Activated T-helper 17 cell treated with anti-CD3 and anti-CD28 coated beads, Interleukin-2, amount 50 U/mL, for 72 hours (primary cell): ENCODE results near the gene MYCBP2. TPM values are rescaled to one million over a fixed set of nuclear protein-coding genes. Genes with fewer than 3 reads are reported as not detected.
"Not testable (repeated sequence)": the region's sequence is repeated elsewhere in the genome, so short reads cannot be mapped to it uniquely, and the experiment has no call there.

ENCODE experiments used
- ATAC-seq: fragments of 150-1000 bp; cut with Tn5 transposase; replicated peaks from 2 replicates; pipeline ENCODE4 v1.10.0; 2021; ENCODE audit warnings: mild to moderate bottlenecking, moderate library complexity
- H3K27ac Mint-ChIP-seq: one replicate; pipeline ENCODE4 v1.8.0; 2022; ENCODE audit warnings: mixed read lengths
- H3K27me3 Mint-ChIP-seq: one replicate; pipeline ENCODE4 v1.8.0; 2022; ENCODE audit warnings: mixed read lengths
- H3K36me3 Mint-ChIP-seq: one replicate; pipeline ENCODE4 v1.8.0; 2022; ENCODE audit warnings: low read depth, mild to moderate bottlenecking, mixed read lengths
- H3K4me1 Mint-ChIP-seq: one replicate; pipeline ENCODE4 v1.8.0; 2022; ENCODE audit warnings: mixed read lengths
- H3K4me3 Mint-ChIP-seq: one replicate; pipeline ENCODE4 v1.8.0; 2022; ENCODE audit warnings: mild to moderate bottlenecking, mixed read lengths
- H3K9me3 Mint-ChIP-seq: one replicate; pipeline ENCODE4 v1.8.0; 2022; ENCODE audit warnings: mixed read lengths
- total RNA-seq, 2 donors: library from RNA; stranded (reverse); gene quantifications; one replicate each; pipeline ENCODE4 v1.2.3, GENCODE V29; 2022

The MYCBP2 gene
- total RNA-seq, 2 donors from 2014 or later: 69.1 to 101 TPM

- H3K4me3 Mint-ChIP-seq: peak overlapping the region; percentile 6
- H3K27me3 Mint-ChIP-seq: no peaks in the 10 kb centered on the region
- no peak overlapping the region for H3K27ac Mint-ChIP-seq
- peaks cover 3% of the 10 kb centered on the region for H3K9me3 Mint-ChIP-seq
- H3K4me1 Mint-ChIP-seq: peaks cover 44% of the 10 kb centered on the region
- no peak for ATAC-seq
- peaks cover 15% of the 10 kb centered on the region for H3K36me3 Mint-ChIP-seq
Observed at GRCh38 chr13:77300176-77301037, 26.5 kb downstream of the MYCBP2 start.

- Mint-ChIP-seq H3K4me3 (no peak overlapping the region), H3K27ac (no peak overlapping the region), H3K36me3 (peaks cover 23% of the 10 kb centered on the region), H3K27me3 (no peaks in the 10 kb centered on the region), H3K4me1 (peaks cover 44% of the 10 kb centered on the region), H3K9me3 (peaks cover 3% of the 10 kb centered on the region)
- ATAC-seq: no peak
Observed at GRCh38 chr13:77299587-77299986, 27.3 kb downstream of the MYCBP2 start.

DNA sequence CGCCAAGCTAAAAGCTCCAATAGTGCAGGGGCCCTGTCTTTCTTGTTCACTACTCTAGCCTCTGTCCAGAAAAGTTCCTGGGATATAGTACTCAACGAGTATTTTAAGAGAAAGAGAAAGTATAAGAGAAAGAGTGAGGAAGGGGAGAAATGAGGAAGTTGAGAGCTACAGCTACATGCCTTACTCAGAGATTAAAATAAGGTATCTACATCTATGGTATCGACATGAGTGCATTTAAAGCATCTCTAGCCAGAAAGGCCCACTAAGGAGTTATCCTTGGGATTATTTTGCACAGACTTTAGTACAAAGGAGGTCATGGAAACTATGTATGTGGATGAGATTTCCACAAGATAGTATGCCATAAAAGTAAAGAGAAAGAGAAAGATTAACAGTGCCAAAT is 28.5 kb downstream of the MYCBP2 start:
- no peaks in the 10 kb centered on the region for H3K9me3 Mint-ChIP-seq
- peaks cover 35% of the 10 kb centered on the region for H3K4me1 Mint-ChIP-seq
- no peaks in the 10 kb centered on the region for H3K27me3 Mint-ChIP-seq
- H3K4me3 Mint-ChIP-seq: peak overlapping the region; percentile 28
- H3K36me3 Mint-ChIP-seq: peaks cover 35% of the 10 kb centered on the region
- no peak for ATAC-seq
- peak overlapping the region; percentile 3 for H3K27ac Mint-ChIP-seq

DNA sequence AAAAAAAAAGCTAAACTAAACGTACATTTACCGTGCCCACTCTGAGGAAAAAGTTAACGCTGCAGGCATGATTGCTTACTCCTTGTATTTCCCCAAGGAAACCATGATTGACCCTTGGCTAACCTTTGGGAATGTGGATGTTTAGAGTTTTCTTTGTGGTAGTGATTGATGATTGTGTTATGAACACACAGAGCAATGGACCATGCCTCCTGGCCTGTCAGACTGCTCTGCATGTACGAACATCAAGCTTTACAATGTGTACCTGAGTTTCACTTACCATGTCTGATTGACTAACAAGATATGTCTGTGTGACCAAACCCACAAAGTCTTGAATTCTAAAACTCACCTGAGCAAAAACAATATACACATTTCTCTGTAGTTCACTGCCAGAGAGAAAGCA is 35.1 kb downstream of the MYCBP2 start:
- Mint-ChIP-seq H3K27ac (peak overlapping the region; percentile 38), H3K27me3 (no peaks in the 10 kb centered on the region), H3K4me1 (peaks cover 27% of the 10 kb centered on the region), H3K4me3 (peak overlapping the region; percentile 33), H3K36me3 (peaks cover 91% of the 10 kb centered on the region), H3K9me3 (peaks cover 3% of the 10 kb centered on the region)
- ATAC-seq: peak; percentile 26

- H3K4me1 Mint-ChIP-seq: peaks cover 26% of the 10 kb centered on the region
- no peaks in the 10 kb centered on the region for H3K27me3 Mint-ChIP-seq
- no peak for ATAC-seq
- H3K36me3 Mint-ChIP-seq: peaks cover 88% of the 10 kb centered on the region
- H3K4me3 Mint-ChIP-seq: peak overlapping the region; percentile 20
- H3K9me3 Mint-ChIP-seq: peaks cover 3% of the 10 kb centered on the region
- H3K27ac Mint-ChIP-seq: peak overlapping the region; percentile 36
Observed at GRCh38 chr13:77290342-77290741, 36.6 kb downstream of the MYCBP2 start.

DNA sequence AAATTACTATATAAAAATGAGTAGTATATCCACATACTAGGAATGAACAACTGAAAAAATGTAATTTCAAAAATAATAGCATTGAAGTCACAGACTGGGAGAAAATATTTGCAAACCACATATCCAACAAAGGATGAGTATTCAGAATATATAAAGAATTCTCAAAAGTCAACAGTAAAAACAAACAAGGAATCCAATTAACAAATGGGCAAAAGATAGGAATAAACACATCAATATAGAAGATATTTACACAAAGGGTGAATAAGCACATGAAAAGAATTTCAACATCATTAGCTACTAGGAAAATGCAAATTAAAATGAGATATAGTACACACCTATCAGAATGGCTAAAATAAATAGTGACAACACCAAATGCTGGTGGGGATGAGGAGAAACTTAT is 37.0 kb downstream of the MYCBP2 start:
- Mint-ChIP-seq H3K4me3 (peak overlapping the region; percentile 20), H3K27ac (peak overlapping the region; percentile 36), H3K4me1 (peaks cover 30% of the 10 kb centered on the region), H3K9me3 (peaks cover 3% of the 10 kb centered on the region), H3K27me3 (no peaks in the 10 kb centered on the region), H3K36me3 (peaks cover 88% of the 10 kb centered on the region)
- ATAC-seq: no peak

- not testable (repeated sequence) for H3K9me3 Mint-ChIP-seq, H3K4me3 Mint-ChIP-seq, ATAC-seq, H3K27me3 Mint-ChIP-seq, H3K27ac Mint-ChIP-seq
- H3K4me1 Mint-ChIP-seq: peaks cover 29% of the 10 kb centered on the region
- H3K36me3 Mint-ChIP-seq: peaks cover 77% of the 10 kb centered on the region
Observed at GRCh38 chr13:77285632-77286031, 41.3 kb downstream of the MYCBP2 start.

DNA sequence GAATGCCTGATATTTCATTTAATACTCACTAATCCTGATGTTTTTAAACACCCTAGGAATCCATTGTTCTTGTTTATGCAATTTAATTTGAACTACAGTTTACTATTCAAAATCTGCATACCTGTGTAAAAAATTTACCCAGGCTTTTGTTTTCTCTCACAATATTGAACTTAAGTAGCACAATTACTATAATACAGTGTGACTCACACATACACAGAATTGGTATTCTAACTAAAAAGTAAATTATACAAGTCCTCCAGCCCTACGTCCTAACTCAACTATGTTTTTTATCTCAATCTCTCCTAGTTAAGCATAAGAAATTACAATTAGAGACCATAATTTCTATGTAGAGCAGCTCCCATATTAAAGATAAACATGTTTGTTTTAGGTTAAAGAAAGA is 41.8 kb downstream of the MYCBP2 start:
- no peaks in the 10 kb centered on the region for H3K9me3 Mint-ChIP-seq
- H3K27ac Mint-ChIP-seq: no peak overlapping the region
- peak; percentile 55 for ATAC-seq
- peaks cover 28% of the 10 kb centered on the region for H3K4me1 Mint-ChIP-seq
- H3K4me3 Mint-ChIP-seq: no peak overlapping the region
- no peaks in the 10 kb centered on the region for H3K27me3 Mint-ChIP-seq
- H3K36me3 Mint-ChIP-seq: peaks cover 77% of the 10 kb centered on the region

DNA sequence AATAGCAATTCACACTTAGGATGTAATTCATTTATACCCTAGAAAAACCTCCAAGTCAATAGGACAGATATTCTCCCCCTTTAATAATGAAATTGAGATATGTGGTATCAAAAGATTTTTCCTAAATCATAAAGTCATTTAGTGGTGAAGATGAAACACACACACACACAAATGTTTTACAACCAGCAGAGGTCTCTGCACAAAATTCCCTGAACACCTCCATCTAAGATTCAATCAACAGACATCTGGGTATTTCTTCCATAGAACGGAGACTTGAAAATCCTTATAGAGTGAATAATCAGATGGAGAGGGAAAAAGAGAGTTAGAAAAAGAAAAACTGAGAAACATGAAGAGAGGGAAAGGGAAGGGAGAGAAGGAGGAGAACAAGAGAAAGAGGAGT is 52.8 kb downstream of the MYCBP2 start:
- H3K4me1 Mint-ChIP-seq: peaks cover 6% of the 10 kb centered on the region
- no peaks in the 10 kb centered on the region for H3K27me3 Mint-ChIP-seq
- H3K4me3 Mint-ChIP-seq: no peak overlapping the region
- H3K36me3 Mint-ChIP-seq: peaks cover 88% of the 10 kb centered on the region
- ATAC-seq: no peak
- peak overlapping the region; percentile 11 for H3K27ac Mint-ChIP-seq
- H3K9me3 Mint-ChIP-seq: no peaks in the 10 kb centered on the region

- no peak overlapping the region for H3K4me3 Mint-ChIP-seq
- no peaks in the 10 kb centered on the region for H3K9me3 Mint-ChIP-seq
- no peak for ATAC-seq
- H3K27me3 Mint-ChIP-seq: no peaks in the 10 kb centered on the region
- H3K4me1 Mint-ChIP-seq: no peaks in the 10 kb centered on the region
- H3K36me3 Mint-ChIP-seq: peaks cover 93% of the 10 kb centered on the region
- no peak overlapping the region for H3K27ac Mint-ChIP-seq
Observed at GRCh38 chr13:77269141-77269540, 57.8 kb downstream of the MYCBP2 start.

GRCh38 chr13:77267362-77267761 is 59.5 kb downstream of the MYCBP2 start:
- H3K4me1 Mint-ChIP-seq: no peaks in the 10 kb centered on the region
- no peaks in the 10 kb centered on the region for H3K27me3 Mint-ChIP-seq
- ATAC-seq: no peak
- H3K4me3 Mint-ChIP-seq: no peak overlapping the region
- H3K36me3 Mint-ChIP-seq: peaks cover 90% of the 10 kb centered on the region
- no peaks in the 10 kb centered on the region for H3K9me3 Mint-ChIP-seq
- no peak overlapping the region for H3K27ac Mint-ChIP-seq

GRCh38 chr13:77265336-77265735 is 61.6 kb downstream of the MYCBP2 start:
- H3K27me3 Mint-ChIP-seq: no peaks in the 10 kb centered on the region
- H3K27ac Mint-ChIP-seq: peak overlapping the region; percentile 62
- no peak overlapping the region for H3K4me3 Mint-ChIP-seq
- peaks cover 90% of the 10 kb centered on the region for H3K36me3 Mint-ChIP-seq
- ATAC-seq: no peak
- no peaks in the 10 kb centered on the region for H3K4me1 Mint-ChIP-seq
- H3K9me3 Mint-ChIP-seq: no peaks in the 10 kb centered on the region

DNA sequence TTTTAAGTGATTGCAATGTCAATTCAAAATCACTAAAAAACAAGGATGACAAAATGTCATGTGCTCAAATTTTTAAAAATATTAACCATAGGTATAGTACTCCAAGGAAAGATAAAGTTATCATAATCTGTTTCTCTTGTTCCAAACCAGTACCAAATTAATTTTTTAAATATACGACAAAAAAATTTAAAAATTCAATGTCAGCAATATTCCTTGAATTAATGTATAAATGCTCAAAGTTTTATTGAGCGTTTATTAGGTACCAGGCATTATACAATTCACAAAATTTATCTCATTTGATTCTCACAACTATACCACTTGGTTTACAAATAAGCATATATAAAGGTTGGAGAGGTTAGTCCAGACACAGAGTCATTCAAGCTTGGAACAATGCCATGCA is 64.7 kb downstream of the MYCBP2 start:
- no peak overlapping the region for H3K27ac Mint-ChIP-seq
- H3K4me1 Mint-ChIP-seq: no peaks in the 10 kb centered on the region
- H3K27me3 Mint-ChIP-seq: no peaks in the 10 kb centered on the region
- no peak overlapping the region for H3K4me3 Mint-ChIP-seq
- no peaks in the 10 kb centered on the region for H3K9me3 Mint-ChIP-seq
- H3K36me3 Mint-ChIP-seq: peaks cover 91% of the 10 kb centered on the region
- no peak for ATAC-seq

DNA sequence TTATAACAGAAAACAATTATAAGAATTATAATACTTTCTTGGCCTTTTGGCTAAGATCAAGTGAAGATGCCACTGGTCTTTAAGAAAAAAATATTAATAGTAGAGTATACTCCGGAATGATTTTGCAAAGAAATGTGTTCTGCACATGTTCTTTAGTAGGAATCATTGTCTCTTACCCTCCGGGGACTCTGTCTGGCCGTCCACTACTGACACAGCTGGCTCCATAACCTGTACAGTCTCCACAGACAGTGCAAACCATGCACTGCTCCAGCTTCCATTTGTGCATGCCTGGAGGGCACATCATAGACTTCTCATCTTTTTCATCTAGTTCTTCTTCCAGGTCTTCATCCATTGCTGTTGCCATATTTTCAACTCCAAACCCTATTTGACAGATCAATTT is 75.9 kb downstream of the MYCBP2 start:
- Mint-ChIP-seq H3K27me3 (no peaks in the 10 kb centered on the region), H3K4me1 (peaks cover 20% of the 10 kb centered on the region), H3K9me3 (no peaks in the 10 kb centered on the region), H3K27ac (no peak overlapping the region), H3K4me3 (no peak overlapping the region), H3K36me3 (peaks cover 76% of the 10 kb centered on the region)
- no peak for ATAC-seq

DNA sequence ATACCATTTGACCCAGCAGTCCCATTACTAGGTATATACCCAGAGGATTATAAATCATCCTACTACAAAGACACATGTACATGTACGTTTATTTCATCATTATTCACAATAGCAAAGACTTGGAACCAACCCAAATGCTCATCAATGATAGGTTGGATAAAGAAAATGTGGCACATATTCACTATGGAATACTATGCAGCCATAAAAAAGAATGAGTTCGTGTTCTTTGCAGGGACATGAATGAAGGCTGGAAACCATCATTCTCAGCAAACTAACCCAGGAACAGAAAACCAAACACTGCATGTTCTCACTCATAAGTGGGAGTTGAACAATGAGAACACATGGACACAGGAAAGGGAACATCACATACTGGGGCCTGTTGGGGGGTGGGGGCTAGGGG is 81.7 kb downstream of the MYCBP2 start:
- Mint-ChIP-seq H3K36me3 (peaks cover 86% of the 10 kb centered on the region), H3K4me1 (peaks cover 17% of the 10 kb centered on the region)
- not testable (repeated sequence) for H3K4me3 Mint-ChIP-seq, H3K27me3 Mint-ChIP-seq, H3K9me3 Mint-ChIP-seq, H3K27ac Mint-ChIP-seq, ATAC-seq
